ENCODE data around the gene PPP1CB. TPM values are rescaled to one million over a fixed set of nuclear protein-coding genes. Genes with fewer than 3 reads are reported as not detected.

Gene PPP1CB
- polyA plus RNA-seq, 5 donors, result 132 to 203 (median 168) TPM

Other genes starting within 250 kb of the PPP1CB start
- gene SPDYA, start 59.0 kb downstream of the PPP1CB start, polyA plus RNA-seq (ENCODE audit: insufficient read depth in 1 of 5, insufficient read length in 5 of 5, low replicate concordance in 1 of 5), result 1 to 10 TPM; 2.6 to 5.7 (median 4.0) TPM
- 10 to 100 TPM; 17.8 to 31.6 (median 22.9) TPM for gene TRMT61B, start 118.5 kb downstream of the PPP1CB start, polyA plus RNA-seq (ENCODE audit: insufficient read depth in 1 of 5, insufficient read length in 5 of 5, low replicate concordance in 1 of 5)
- gene WDR43, start 142.8 kb downstream of the PPP1CB start, polyA plus RNA-seq (ENCODE audit: insufficient read depth in 1 of 5, insufficient read length in 5 of 5, low replicate concordance in 1 of 5), result 10 to 100 TPM; 33.1 to 51.5 (median 47.0) TPM
- gene TOGARAM2, start 229.5 kb downstream of the PPP1CB start, polyA plus RNA-seq (ENCODE audit: insufficient read depth in 1 of 5, insufficient read length in 5 of 5, low replicate concordance in 1 of 5), result 1 to 10 TPM; 1.0 to 6.5 (median 4.1) TPM

All from right lung (tissue), 5 donors.